ENCODE measurements around the gene PRND.

DNA sequence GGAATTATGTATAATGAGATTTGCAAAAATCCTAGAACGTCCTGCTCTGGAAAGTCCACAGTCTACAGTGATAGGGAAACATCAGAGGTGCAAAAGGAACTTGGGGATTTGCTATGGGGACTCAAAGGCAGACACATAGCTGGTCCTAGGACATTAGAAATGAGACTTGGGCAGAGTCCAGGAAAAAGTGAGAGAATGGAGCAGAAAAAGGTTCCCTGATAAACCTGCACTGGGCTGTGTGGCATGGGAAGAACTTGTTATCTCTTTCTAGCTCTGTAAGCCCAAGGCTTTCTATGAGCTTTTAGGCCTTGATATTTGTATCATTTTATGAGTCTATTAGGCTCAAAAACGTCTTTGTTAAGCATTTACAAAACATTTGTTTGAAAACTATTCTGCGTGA is 15.2 kb downstream of the PRND start:
- no peak for TF ChIP-seq EZH2 (IDR thresholded peaks at IDR 0.05; ENCODE audit: low read length, unreplicated experiment)
- TF ChIP-seq, protein P1, sequence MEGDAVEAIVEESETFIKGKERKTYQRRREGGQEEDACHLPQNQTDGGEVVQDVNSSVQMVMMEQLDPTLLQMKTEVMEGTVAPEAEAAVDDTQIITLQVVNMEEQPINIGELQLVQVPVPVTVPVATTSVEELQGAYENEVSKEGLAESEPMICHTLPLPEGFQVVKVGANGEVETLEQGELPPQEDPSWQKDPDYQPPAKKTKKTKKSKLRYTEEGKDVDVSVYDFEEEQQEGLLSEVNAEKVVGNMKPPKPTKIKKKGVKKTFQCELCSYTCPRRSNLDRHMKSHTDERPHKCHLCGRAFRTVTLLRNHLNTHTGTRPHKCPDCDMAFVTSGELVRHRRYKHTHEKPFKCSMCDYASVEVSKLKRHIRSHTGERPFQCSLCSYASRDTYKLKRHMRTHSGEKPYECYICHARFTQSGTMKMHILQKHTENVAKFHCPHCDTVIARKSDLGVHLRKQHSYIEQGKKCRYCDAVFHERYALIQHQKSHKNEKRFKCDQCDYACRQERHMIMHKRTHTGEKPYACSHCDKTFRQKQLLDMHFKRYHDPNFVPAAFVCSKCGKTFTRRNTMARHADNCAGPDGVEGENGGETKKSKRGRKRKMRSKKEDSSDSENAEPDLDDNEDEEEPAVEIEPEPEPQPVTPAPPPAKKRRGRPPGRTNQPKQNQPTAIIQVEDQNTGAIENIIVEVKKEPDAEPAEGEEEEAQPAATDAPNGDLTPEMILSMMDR (conservative IDR thresholded peaks at IDR 0.05; ENCODE audit: low read depth, low read length) = no peak

Measured in PC-3 (cell line).